SK-N-MC (cell line): ENCODE measurements around the gene TOX2.
A peak's percentile ranks its signal among the peaks of the same experiment; 100 is the strongest.

ENCODE experiments used
- DNase-seq: peaks from one replicate; pipeline ENCODE4 v3.0.0-alpha.2; 2011; ENCODE audit warnings: low read depth, low spot score
- H3K27ac ChIP-seq: fragments of 200-600 bp; sonication (generic); 2 replicates; pipeline ENCODE4 v1.5.1; 2016; ENCODE audit warnings: mixed run types
- H3K36me3 ChIP-seq: fragments of 200-600 bp; sonication (generic); 2 replicates; pipeline ENCODE4 v1.6.1; 2017; ENCODE audit warnings: antibody characterized with exemption, low read length, mixed read lengths; ENCODE audit not compliant: insufficient read depth
- H3K4me3 ChIP-seq: fragments of 200-600 bp; sonication (generic); 2 replicates; pipeline ENCODE4 v1.5.1; 2016
- H3K9ac ChIP-seq: fragments of 200-600 bp; sonication (generic); 2 replicates; pipeline ENCODE4 v1.8.0; 2017; ENCODE audit warnings: mixed run types, mixed read lengths; ENCODE audit not compliant: insufficient read length
- H3K9me3 ChIP-seq: fragments of 200-600 bp; sonication (generic); 2 replicates; pipeline ENCODE4 v1.6.1; 2017; ENCODE audit warnings: low read depth, mild to moderate bottlenecking, antibody characterized with exemption, low read length, moderate library complexity, mixed read lengths
- EZH2 ChIP-seq: fragments of 200-600 bp; sonication (generic); IDR thresholded peaks from one replicate; pipeline ENCODE4 v1.6.1; 2017; ENCODE audit warnings: antibody characterized with exemption
- FOXP2 ChIP-seq: optimal IDR thresholded peaks from 2 replicates; pipeline ENCODE3; 2011; ENCODE audit warnings: mild to moderate bottlenecking, moderate library complexity; ENCODE audit not compliant: insufficient read depth; ENCODE audit errors: extremely low read length, control extremely low read depth
- POLR2AphosphoS5 ChIP-seq: IDR thresholded peaks from 2 replicates; pipeline ENCODE4 v1.6.1; 2012; ENCODE audit warnings: mild to moderate bottlenecking, low read depth, low read length, borderline replicate concordance

Gene TOX2

GRCh38 chr20:44031781-44032582 is 117.3 kb downstream of the TOX2 start:
- peak overlapping the region; percentile 92 for H3K27ac ChIP-seq
- no peak for DNase-seq
- H3K9ac ChIP-seq = no peak overlapping the region
- peaks cover 12% of the 10 kb centered on the region; the same call in 1 of the 2 replicates for H3K36me3 ChIP-seq
- no peaks in the 10 kb centered on the region for H3K9me3 ChIP-seq
- TF ChIP-seq POLR2AphosphoS5 = no peak
- TF ChIP-seq FOXP2 = no peak
- TF ChIP-seq EZH2 = no peak
- H3K4me3 ChIP-seq = no peak overlapping the region

GRCh38 chr20:44032583-44033331 is 118.1 kb downstream of the TOX2 start:
- peak overlapping the region; percentile 92 for H3K27ac ChIP-seq
- no peaks in the 10 kb centered on the region for H3K9me3 ChIP-seq
- peaks cover 12% of the 10 kb centered on the region; the same call in 1 of the 2 replicates for H3K36me3 ChIP-seq
- no peak for DNase-seq
- peak overlapping the region; percentile 41 for H3K9ac ChIP-seq
- peak overlapping the region; percentile 35; the same call in 1 of the 2 replicates for H3K4me3 ChIP-seq
- TF ChIP-seq EZH2 (no peak), POLR2AphosphoS5 (no peak), FOXP2 (no peak)

GRCh38 chr20:44033344-44033743 is 118.7 kb downstream of the TOX2 start:
- H3K9ac ChIP-seq = peak overlapping the region; percentile 3
- no peak for DNase-seq
- H3K36me3 ChIP-seq = peaks cover 12% of the 10 kb centered on the region; the same call in 1 of the 2 replicates
- TF ChIP-seq FOXP2 = no peak
- no peak for TF ChIP-seq POLR2AphosphoS5
- TF ChIP-seq EZH2 = no peak
- H3K9me3 ChIP-seq = no peaks in the 10 kb centered on the region
- peak overlapping the region; percentile 14 for H3K4me3 ChIP-seq
- peak overlapping the region; percentile 92 for H3K27ac ChIP-seq

GRCh38 chr20:44033873-44034272 is 119.2 kb downstream of the TOX2 start:
- Histone ChIP-seq H3K9me3 (no peaks in the 10 kb centered on the region), H3K36me3 (peaks cover 12% of the 10 kb centered on the region; the same call in 1 of the 2 replicates), H3K4me3 (peak overlapping the region; percentile 14), H3K27ac (peak overlapping the region; percentile 92), H3K9ac (no peak overlapping the region)
- no peak for DNase-seq
- TF ChIP-seq POLR2AphosphoS5 (no peak), EZH2 (no peak), FOXP2 (no peak)

- TF ChIP-seq FOXP2 = no peak
- Histone ChIP-seq H3K27ac (no peak overlapping the region), H3K9me3 (no peaks in the 10 kb centered on the region), H3K9ac (no peak overlapping the region), H3K36me3 (peaks cover 12% of the 10 kb centered on the region; the same call in 1 of the 2 replicates), H3K4me3 (no peak overlapping the region)
- no peak for DNase-seq
Observed at GRCh38 chr20:44034451-44034850, 119.8 kb downstream of the TOX2 start.

DNA sequence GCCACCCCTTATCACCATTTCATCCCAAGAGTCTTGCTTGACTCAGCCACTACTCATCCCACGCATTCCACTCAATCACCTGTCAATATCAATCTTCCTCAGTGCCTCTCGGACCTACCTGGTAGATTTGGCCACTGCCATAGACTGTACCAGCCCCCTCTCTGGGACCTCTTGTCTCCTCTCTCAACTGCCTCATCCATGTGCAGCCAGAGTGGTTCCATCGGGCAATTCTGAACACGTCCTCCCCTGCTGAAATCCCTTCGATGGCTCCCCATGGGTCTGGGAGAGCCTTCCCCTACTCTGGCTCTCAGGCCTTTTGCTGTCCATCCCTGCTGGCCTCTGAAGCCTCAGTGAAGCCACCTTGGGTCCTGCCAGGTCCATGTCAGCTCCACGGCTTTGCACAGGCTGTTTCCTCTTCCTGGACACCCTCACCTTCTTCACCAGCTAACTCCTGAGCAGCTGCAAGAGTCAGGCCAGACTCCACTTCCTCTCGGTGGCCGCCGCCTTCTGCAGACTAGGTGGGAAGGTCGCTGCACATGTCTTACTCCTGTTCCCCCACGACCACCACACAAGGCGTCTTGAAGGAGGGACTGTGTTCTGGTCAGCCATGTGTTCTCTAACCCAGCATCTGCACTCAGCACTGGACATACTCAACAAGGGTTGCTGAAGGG is 120.4 kb downstream of the TOX2 start:
- no peak for TF ChIP-seq EZH2
- no peak for TF ChIP-seq POLR2AphosphoS5
- no peak for TF ChIP-seq FOXP2
- Histone ChIP-seq H3K4me3 (no peak overlapping the region), H3K9me3 (no peaks in the 10 kb centered on the region), H3K36me3 (peaks cover 9% of the 10 kb centered on the region; the same call in 1 of the 2 replicates), H3K27ac (no peak overlapping the region), H3K9ac (no peak overlapping the region)
- no peak for DNase-seq

- TF ChIP-seq POLR2AphosphoS5 (no peak), EZH2 (no peak), FOXP2 (no peak)
- H3K9ac ChIP-seq = no peak overlapping the region
- no peaks in the 10 kb centered on the region for H3K9me3 ChIP-seq
- no peak overlapping the region for H3K27ac ChIP-seq
- no peak for DNase-seq
- no peak overlapping the region for H3K4me3 ChIP-seq
- peaks cover 5% of the 10 kb centered on the region; the same call in 1 of the 2 replicates for H3K36me3 ChIP-seq
Observed at GRCh38 chr20:44035924-44036323, 121.3 kb downstream of the TOX2 start.

GRCh38 chr20:44036441-44036840 is 121.8 kb downstream of the TOX2 start:
- H3K9me3 ChIP-seq = no peaks in the 10 kb centered on the region
- DNase-seq = no peak
- TF ChIP-seq FOXP2 (no peak), EZH2 (no peak), POLR2AphosphoS5 (no peak)
- no peak overlapping the region for H3K27ac ChIP-seq
- peaks cover 5% of the 10 kb centered on the region; the same call in 1 of the 2 replicates for H3K36me3 ChIP-seq
- no peak overlapping the region for H3K4me3 ChIP-seq
- no peak overlapping the region for H3K9ac ChIP-seq
